PC-3 (cell line): ENCODE results near the gene KIF13A. TPM values are rescaled to one million over a fixed set of nuclear protein-coding genes. Genes with fewer than 3 reads are reported as not detected.

Experiments
- ATAC-seq: fragments of 200-7000 bp; cut with Tn5 transposase; 2 replicates; pipeline ENCODE4 v1.9.1; 2020; ENCODE audit warnings: mild to moderate bottlenecking, moderate library complexity
- BruUV-seq: library from RNA; stranded (reverse); fragments of 400-500 nt; replicated peaks from 2 replicates; lab custom pipeline; 2021; lab: Mats Ljungman, UMichigan
- CTCF ChIA-PET: fragments of 300-600 bp; sonication (Branson Sonifier 250); formaldehyde crosslinking; loops from one replicate; lab custom pipeline; 2022; ENCODE audit warnings: antibody characterized with exemption; lab: Charles Lee
- POLR2A ChIA-PET: fragments of 300-600 bp; sonication (Branson Sonifier 250); formaldehyde crosslinking; loops from one replicate; lab custom pipeline; 2022; ENCODE audit warnings: antibody characterized with exemption; ENCODE audit not compliant: unreplicated experiment; lab: Charles Lee
- DNase-seq: peaks from one replicate; pipeline ENCODE4 v3.0.0-alpha.2; 2015
- H2AFZ ChIP-seq: fragments of 300-600 bp; sonication (generic); 2 replicates; pipeline ENCODE4 v1.6.0; 2016; ENCODE audit warnings: antibody characterized with exemption, low read length
- H3F3A ChIP-seq: fragments of 300-600 bp; sonication (generic); one replicate; pipeline ENCODE4 v1.6.0; 2017; ENCODE audit warnings: antibody characterized with exemption, low read length, control low read depth, mild to moderate bottlenecking; ENCODE audit not compliant: unreplicated experiment
- H3K27ac ChIP-seq: fragments of 300-600 bp; sonication (generic); 2 replicates; pipeline ENCODE4 v1.5.1; 2016; ENCODE audit warnings: mild to moderate bottlenecking, low read length
- H3K27me3 ChIP-seq: fragments of 300-600 bp; sonication (generic); 2 replicates; pipeline ENCODE4 v1.6.1; 2016; ENCODE audit warnings: low read length, mixed read lengths
- H3K36me3 ChIP-seq: fragments of 300-600 bp; sonication (generic); 2 replicates; pipeline ENCODE4 v1.6.1; 2016; ENCODE audit warnings: low read depth, mixed run types, low read length, mixed read lengths
- H3K4me1 ChIP-seq: fragments of 300-600 bp; sonication (generic); 2 replicates; pipeline ENCODE4 v1.5.1; 2016; ENCODE audit warnings: low read length; ENCODE audit not compliant: insufficient read depth
- H3K4me2 ChIP-seq: fragments of 300-600 bp; sonication (generic); 2 replicates; pipeline ENCODE4 v1.6.0; 2016; ENCODE audit warnings: low read length
- H3K4me3 ChIP-seq: fragments of 300-600 bp; sonication (generic); 2 replicates; pipeline ENCODE4 v1.5.1; 2016; ENCODE audit warnings: mild to moderate bottlenecking, low read length, mixed read lengths
- H3K79me2 ChIP-seq: fragments of 300-600 bp; sonication (generic); 2 replicates; pipeline ENCODE4 v1.6.1; 2017; ENCODE audit warnings: low read length, mixed read lengths
- H3K9ac ChIP-seq: fragments of 300-600 bp; sonication (generic); 2 replicates; pipeline ENCODE4 v1.6.0; 2016; ENCODE audit warnings: mild to moderate bottlenecking, low read length
- H3K9me2 ChIP-seq: fragments of 300-600 bp; sonication (generic); replicated peaks from 2 replicates; pipeline ENCODE4 v1.6.1; 2016; ENCODE audit warnings: mixed run types, low read length, mixed read lengths
- H3K9me3 ChIP-seq: fragments of 300-600 bp; sonication (generic); 2 replicates; pipeline ENCODE4 v1.6.1; 2016; ENCODE audit warnings: low read length, mixed read lengths
- H4K20me1 ChIP-seq: fragments of 300-600 bp; sonication (generic); 2 replicates; pipeline ENCODE4 v1.6.1; 2016; ENCODE audit warnings: low read length, mixed read lengths
- EZH2 ChIP-seq: fragments of 300-600 bp; sonication (generic); IDR thresholded peaks from one replicate; pipeline ENCODE4 v1.6.1; 2017; ENCODE audit warnings: antibody characterized with exemption, mild to moderate bottlenecking, low read length; ENCODE audit not compliant: unreplicated experiment
- EZH2phosphoT487 ChIP-seq: fragments of 300-600 bp; sonication (generic); IDR thresholded peaks from 2 replicates; pipeline ENCODE4 v1.6.1; 2018; ENCODE audit warnings: mild to moderate bottlenecking, antibody characterized with exemption, low read length, borderline replicate concordance
- intact Hi-C: fragments of 100-400 bp; cut with micrococcal nuclease; formaldehyde crosslinking; loops from 2 replicates; pipeline ENCODE4 v1.9.0; 2023
- total RNA-seq: library from RNA; depleted of rRNA; stranded (reverse); fragments of >200 nt; gene quantifications from 2 replicates; pipeline ENCODE4 v1.2.3, GENCODE V29; 2014
- TF ChIP-seq, protein P1 (sequence below): fragments of 300-600 bp; sonication (generic); conservative IDR thresholded peaks from 2 replicates; pipeline ENCODE4 v1.5.1; 2017; ENCODE audit warnings: antibody characterized with exemption, low read depth, mild to moderate bottlenecking, low read length

Gene KIF13A
- total RNA-seq, 1 experiment from 2014 or later, result 21.3 TPM

DNA sequence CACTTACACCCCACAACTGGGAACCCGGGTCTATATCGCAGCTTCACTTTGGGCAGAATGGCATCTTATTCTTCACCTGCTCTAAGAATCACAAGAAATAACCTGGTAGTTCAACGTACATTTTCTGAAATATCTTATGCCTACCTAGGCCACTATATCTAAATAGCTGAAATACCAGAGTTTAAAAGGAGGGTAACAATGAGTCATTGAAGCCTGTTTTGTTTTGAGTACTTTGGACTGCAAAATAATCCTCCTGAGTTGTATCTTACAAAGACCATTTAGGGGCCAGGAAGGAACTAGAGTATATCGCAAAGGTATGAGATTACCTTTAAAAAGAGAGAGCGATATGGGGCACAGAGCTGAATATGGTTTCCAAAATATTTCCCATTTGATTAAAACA lies 184.0 kb downstream of the KIF13A start:
- ATAC-seq, result no peak
- Histone ChIP-seq H3K4me1 (peaks cover 2% of the 10 kb centered on the region; the same call in 1 of the 2 replicates), H3K4me2 (no peak overlapping the region), H3K9ac (no peak overlapping the region), H3K36me3 (peaks cover 6% of the 10 kb centered on the region; the same call in 1 of the 2 replicates), H3F3A (no peaks in the 10 kb centered on the region), H3K27ac (no peak overlapping the region), H3K4me3 (no peak overlapping the region), H3K9me3 (no peaks in the 10 kb centered on the region), H2AFZ (no peak overlapping the region), H3K27me3 (no peaks in the 10 kb centered on the region), H3K79me2 (no peaks in the 10 kb centered on the region), H4K20me1 (no peaks in the 10 kb centered on the region), H3K9me2 (no peaks in the 10 kb centered on the region)
- no TSS peak for BruUV-seq
- CTCF ChIA-PET, result interaction anchor here (0.6 to 0.7 kb wide), 4 partner anchors 100 to 988 kb away, joined by 3 to 4 read pairs (median 3); no protein-coding TSS in a partner anchor
- TF ChIP-seq EZH2phosphoT487 (no peak), EZH2 (no peak)
- TF ChIP-seq, protein P1, sequence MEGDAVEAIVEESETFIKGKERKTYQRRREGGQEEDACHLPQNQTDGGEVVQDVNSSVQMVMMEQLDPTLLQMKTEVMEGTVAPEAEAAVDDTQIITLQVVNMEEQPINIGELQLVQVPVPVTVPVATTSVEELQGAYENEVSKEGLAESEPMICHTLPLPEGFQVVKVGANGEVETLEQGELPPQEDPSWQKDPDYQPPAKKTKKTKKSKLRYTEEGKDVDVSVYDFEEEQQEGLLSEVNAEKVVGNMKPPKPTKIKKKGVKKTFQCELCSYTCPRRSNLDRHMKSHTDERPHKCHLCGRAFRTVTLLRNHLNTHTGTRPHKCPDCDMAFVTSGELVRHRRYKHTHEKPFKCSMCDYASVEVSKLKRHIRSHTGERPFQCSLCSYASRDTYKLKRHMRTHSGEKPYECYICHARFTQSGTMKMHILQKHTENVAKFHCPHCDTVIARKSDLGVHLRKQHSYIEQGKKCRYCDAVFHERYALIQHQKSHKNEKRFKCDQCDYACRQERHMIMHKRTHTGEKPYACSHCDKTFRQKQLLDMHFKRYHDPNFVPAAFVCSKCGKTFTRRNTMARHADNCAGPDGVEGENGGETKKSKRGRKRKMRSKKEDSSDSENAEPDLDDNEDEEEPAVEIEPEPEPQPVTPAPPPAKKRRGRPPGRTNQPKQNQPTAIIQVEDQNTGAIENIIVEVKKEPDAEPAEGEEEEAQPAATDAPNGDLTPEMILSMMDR, result no peak
- POLR2A ChIA-PET, result interaction anchor here (0.6 kb wide), 1 partner anchor 200 kb away, joined by 3 read pairs; no protein-coding TSS in a partner anchor
- DNase-seq, result peak; percentile 6
- intact Hi-C loops, result loop anchor here (5.0 to 10.0 kb wide), 2 partner anchors 99 to 201 kb away; partner anchors contain the start of genes FAM8A1 and NUP153

DNA sequence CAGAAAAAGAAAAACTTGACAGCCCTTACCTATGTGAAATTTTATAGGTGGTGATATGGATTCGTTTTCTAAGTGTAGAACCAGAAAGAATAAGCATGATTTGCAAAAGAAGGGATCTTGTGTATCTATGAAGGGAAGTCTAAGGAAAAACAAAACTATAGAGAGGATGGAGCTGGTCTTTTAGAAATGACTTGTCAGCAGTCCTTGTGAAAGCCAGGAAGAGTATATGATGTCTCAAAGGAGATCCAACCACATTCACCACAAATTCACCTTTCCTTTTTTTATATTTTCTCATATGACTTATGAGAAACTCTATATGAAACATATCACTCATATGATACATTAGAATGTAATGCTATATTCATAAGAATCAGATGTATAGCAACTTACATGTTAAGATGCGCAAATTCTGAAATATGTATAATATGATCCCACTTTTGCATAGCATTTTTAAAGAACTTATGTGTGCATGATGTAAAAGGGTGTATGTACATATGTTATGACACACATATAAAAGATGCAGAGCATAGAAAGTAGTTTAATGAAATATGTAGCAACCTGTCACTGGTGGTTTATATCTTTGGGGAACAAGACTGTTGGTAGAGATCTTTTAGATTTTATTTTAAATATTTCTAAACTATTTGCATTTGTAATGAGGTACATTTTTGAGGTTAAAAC lies 188.8 kb downstream of the KIF13A start:
- CTCF ChIA-PET, result no interaction called here
- Histone ChIP-seq H3K79me2 (no peaks in the 10 kb centered on the region), H4K20me1 (no peaks in the 10 kb centered on the region), H3K9me3 (no peaks in the 10 kb centered on the region), H3F3A (no peaks in the 10 kb centered on the region), H3K4me3 (no peak overlapping the region), H3K9me2 (no peaks in the 10 kb centered on the region), H3K9ac (no peak overlapping the region), H2AFZ (no peak overlapping the region), H3K4me1 (no peaks in the 10 kb centered on the region), H3K27me3 (no peaks in the 10 kb centered on the region), H3K36me3 (peaks cover 12% of the 10 kb centered on the region; the same call in 1 of the 2 replicates), H3K4me2 (no peak overlapping the region), H3K27ac (no peak overlapping the region)
- no peak for TF ChIP-seq EZH2phosphoT487
- TF ChIP-seq EZH2, result no peak
- TF ChIP-seq, protein P1, result no peak
- no TSS peak for BruUV-seq
- DNase-seq (no peak), ATAC-seq (no peak)
- intact Hi-C loops, result no loop called here
- POLR2A ChIA-PET, result no interaction called here

DNA sequence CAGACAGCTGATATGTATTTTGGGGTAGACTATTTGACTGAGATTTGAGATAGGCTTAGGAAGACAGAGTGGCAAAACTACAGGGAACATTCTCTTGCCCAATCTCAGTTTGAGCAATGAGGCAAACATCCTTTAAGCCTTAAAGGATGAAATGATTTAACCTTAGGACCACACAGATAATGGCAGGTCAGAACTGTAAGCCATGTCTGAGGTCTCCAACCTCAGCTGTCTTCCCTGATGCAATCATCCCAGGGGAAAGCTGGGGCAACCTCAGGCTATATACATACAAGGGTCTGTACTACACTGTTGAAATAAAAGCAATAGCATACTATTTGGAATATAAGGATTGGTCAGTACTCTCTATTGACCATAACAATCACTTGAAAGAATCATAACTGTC lies 196.9 kb downstream of the KIF13A start:
- intact Hi-C loops, result no loop called here
- ChIA-PET POLR2A (no interaction called here), CTCF (no interaction called here)
- Histone ChIP-seq H4K20me1 (no peaks in the 10 kb centered on the region), H3K4me3 (no peak overlapping the region), H2AFZ (no peak overlapping the region), H3K27ac (no peak overlapping the region), H3K9me2 (no peaks in the 10 kb centered on the region), H3K79me2 (no peaks in the 10 kb centered on the region), H3K9ac (no peak overlapping the region), H3F3A (no peaks in the 10 kb centered on the region), H3K36me3 (peaks cover 9% of the 10 kb centered on the region; the same call in 1 of the 2 replicates), H3K4me1 (no peaks in the 10 kb centered on the region), H3K27me3 (no peaks in the 10 kb centered on the region), H3K4me2 (no peak overlapping the region), H3K9me3 (no peaks in the 10 kb centered on the region)
- ATAC-seq (no peak), DNase-seq (no peak)
- TF ChIP-seq, protein P1, result no peak
- no peak for TF ChIP-seq EZH2
- TF ChIP-seq EZH2phosphoT487, result no peak
- BruUV-seq, result no TSS peak
